Diencephalon (tissue), 1 donor: Measurements from ENCODE around the gene RGS4. TPM values are rescaled to one million over a fixed set of nuclear protein-coding genes. Genes with fewer than 3 reads are reported as not detected.

Experiments
- total RNA-seq: library from RNA; depleted of rRNA; stranded (reverse); fragments of >200 nt; gene quantifications from one replicate; pipeline ENCODE4 v1.2.3, GENCODE V29; 2014

RGS4 gene
- total RNA-seq = 41.1 TPM

DNA sequence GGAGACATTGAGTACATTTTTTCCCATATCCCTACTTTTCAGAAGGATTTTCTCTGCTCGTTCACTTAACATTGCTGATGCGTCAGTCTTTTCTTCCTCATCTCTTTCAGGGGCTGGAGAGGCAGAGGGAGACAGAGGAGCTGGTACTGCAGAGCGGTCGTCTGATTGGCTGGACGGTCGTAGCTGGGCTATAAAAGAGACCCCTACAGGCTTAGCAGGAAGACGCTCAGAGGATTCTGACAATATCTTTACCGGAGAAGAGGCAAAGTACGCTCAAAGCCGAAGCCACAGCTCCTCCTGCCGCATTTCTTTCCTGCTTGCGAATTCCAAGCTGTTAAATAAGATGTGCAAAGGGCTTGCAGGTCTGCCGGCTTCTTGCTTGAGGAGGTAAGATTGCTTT lies at the start of gene RGS4:
RGS4 (plus strand) TSS at position 220 of the 400 bp plus-strand sequence; CDS start at position 344, 124 bp downstream.

Other genes with a start within 250 kb of the RGS4 start
- 1.2 TPM for gene CCDC190, start 208.2 kb upstream of the RGS4 start, total RNA-seq
- 8.3 TPM for gene RGS5, start 133.6 kb downstream of the RGS4 start, total RNA-seq